HG02763 (cell line): ENCODE measurements around the gene VIP.

Experiments
- ATAC-seq: cut with Tn5 transposase; IDR thresholded peaks from one replicate; pipeline ENCODE4 v1.9.1; 2021; ENCODE audit warnings: mild to moderate bottlenecking, moderate library complexity; ENCODE audit not compliant: unreplicated experiment

VIP gene

GRCh38 chr6:152775428-152775827 is 24.8 kb downstream of the VIP start:
- ATAC-seq = no peak

GRCh38 chr6:152776833-152777232 is 26.2 kb downstream of the VIP start:
- no peak for ATAC-seq

GRCh38 chr6:152783217-152783878 is 32.8 kb downstream of the VIP start:
- no peak for ATAC-seq

- no peak for ATAC-seq
Observed at GRCh38 chr6:152794696-152795095, 44.1 kb downstream of the VIP start.

GRCh38 chr6:152804150-152804549 is 53.6 kb downstream of the VIP start:
- no peak for ATAC-seq
